T-helper 17 cell (primary cell): ENCODE measurements around the gene CDH4. TPM values are rescaled to one million over a fixed set of nuclear protein-coding genes. Genes with fewer than 3 reads are reported as not detected.

Experiments used
- ATAC-seq: fragments of 150-1000 bp; cut with Tn5 transposase; 2 replicates; pipeline ENCODE4 v1.10.0; 2021; ENCODE audit warnings: mild to moderate bottlenecking, moderate library complexity
- DNase-seq, 3 donors: peaks; one replicate each; pipeline versions ENCODE4 v3.0.0 to v3.0.0-alpha.2; 2020 to 2021
- H3K9me3 ChIP-seq: one replicate; pipeline ENCODE4 v1.7.0; 2013; ENCODE audit warnings: low read length, mild to moderate bottlenecking; ENCODE audit not compliant: control insufficient read depth, poor library complexity, severe bottlenecking
- H3K27ac Mint-ChIP-seq: one replicate; pipeline ENCODE4 v1.8.0; 2022; ENCODE audit warnings: mild to moderate bottlenecking, moderate library complexity, mixed read lengths
- H3K27me3 Mint-ChIP-seq: one replicate; pipeline ENCODE4 v1.8.0; 2022; ENCODE audit warnings: mixed read lengths
- H3K36me3 Mint-ChIP-seq: one replicate; pipeline ENCODE4 v1.8.0; 2022; ENCODE audit warnings: low read depth, mixed read lengths
- H3K4me1 Mint-ChIP-seq: one replicate; pipeline ENCODE4 v1.8.0; 2022; ENCODE audit warnings: mild to moderate bottlenecking, mixed read lengths
- H3K4me3 Mint-ChIP-seq: one replicate; pipeline ENCODE4 v1.8.0; 2022; ENCODE audit warnings: mild to moderate bottlenecking, moderate library complexity, mixed read lengths
- total RNA-seq, 4 donors: library from RNA in 2 of 4; stranded (reverse) in 2 of 4; gene quantifications; one replicate each; pipeline ENCODE4 v1.2.3 and lab custom pipeline; 2022 to 2026

CDH4 gene
- total RNA-seq, 2 donors from 2014 or later: 0.55 to 0.67 TPM

DNA sequence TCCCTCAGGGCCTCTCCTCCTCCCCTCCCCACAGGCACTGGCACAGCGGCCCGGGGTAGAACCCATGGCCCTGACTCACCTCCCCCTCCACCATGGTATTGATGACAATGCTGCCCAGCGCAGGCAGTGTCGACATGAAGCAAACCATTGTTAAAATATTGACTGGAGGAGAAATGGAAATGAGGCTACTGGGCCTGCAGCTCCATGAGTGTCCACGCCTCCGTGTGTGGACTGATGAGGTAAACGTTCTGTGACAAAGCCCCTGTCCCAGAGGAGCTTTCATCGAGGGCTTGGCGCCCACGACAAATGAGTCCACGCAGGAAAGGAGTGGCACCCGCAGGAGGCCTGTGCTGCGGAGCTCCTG is 410.9 kb downstream of the CDH4 start:
- H3K27me3 Mint-ChIP-seq: peaks cover 5% of the 10 kb centered on the region
- H3K4me3 Mint-ChIP-seq: no peak overlapping the region
- ATAC-seq: no peak
- no peak overlapping the region for H3K27ac Mint-ChIP-seq
- DNase-seq: no peak
- no peaks in the 10 kb centered on the region for H3K9me3 ChIP-seq
- peaks cover 2% of the 10 kb centered on the region for H3K4me1 Mint-ChIP-seq
- no peaks in the 10 kb centered on the region for H3K36me3 Mint-ChIP-seq

DNA sequence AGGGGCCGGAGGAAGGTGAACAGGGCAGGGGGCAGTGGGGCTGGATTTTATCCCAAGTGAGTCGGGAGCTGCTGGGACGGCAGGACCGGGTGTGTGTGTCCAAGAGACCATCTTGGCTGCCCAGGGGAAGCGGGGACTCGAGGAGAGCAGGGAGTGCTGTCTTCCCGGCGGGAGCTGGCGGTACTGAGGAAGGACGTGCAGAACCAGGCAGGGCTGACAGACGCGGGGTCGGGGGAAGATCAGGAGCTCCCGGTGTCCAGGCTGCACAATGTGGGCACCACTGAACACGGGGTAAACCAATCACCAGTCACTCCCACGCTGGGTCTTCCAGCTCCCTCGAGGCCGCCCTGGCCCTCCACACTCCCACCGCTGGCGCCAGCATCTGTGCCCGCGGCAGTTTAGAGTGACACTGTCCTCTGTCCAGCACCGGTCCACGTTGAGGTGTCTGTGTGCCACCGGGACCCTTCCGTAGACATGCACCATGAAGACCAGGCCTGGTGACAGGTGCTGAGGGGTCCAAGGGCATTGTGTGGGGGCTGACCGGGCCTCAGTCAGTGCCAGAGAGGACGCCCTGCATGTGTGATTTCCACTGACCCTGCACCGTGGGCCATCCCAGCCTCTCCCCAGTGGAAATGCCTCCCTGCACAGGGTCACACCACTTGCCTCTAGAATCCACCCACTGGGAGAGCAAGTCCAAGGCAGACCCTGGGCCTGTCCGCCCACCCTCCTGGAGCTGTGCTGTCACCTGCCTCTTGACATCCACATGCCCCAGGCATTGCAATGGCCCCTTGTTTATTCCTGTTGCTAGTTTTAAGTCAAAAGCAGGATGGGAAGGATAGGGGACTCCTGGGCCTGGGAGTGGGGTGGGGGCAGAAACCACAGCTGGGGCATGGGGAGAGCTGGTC is 411.7 kb downstream of the CDH4 start:
- H3K4me3 Mint-ChIP-seq: no peak overlapping the region
- H3K4me1 Mint-ChIP-seq: peaks cover 2% of the 10 kb centered on the region
- no peaks in the 10 kb centered on the region for H3K36me3 Mint-ChIP-seq
- no peak overlapping the region for H3K27ac Mint-ChIP-seq
- ATAC-seq: no peak
- H3K9me3 ChIP-seq: no peaks in the 10 kb centered on the region
- DNase-seq: no peak
- H3K27me3 Mint-ChIP-seq: no peaks in the 10 kb centered on the region

- no peaks in the 10 kb centered on the region for H3K27me3 Mint-ChIP-seq
- ATAC-seq (no peak), DNase-seq (no peak)
- H3K36me3 Mint-ChIP-seq: no peaks in the 10 kb centered on the region
- no peak overlapping the region for H3K4me3 Mint-ChIP-seq
- no peaks in the 10 kb centered on the region for H3K9me3 ChIP-seq
- no peak overlapping the region for H3K27ac Mint-ChIP-seq
- no peaks in the 10 kb centered on the region for H3K4me1 Mint-ChIP-seq
These were observed 412.7 kb downstream of the CDH4 start for GRCh38 chr20:61664556-61665320.

DNA sequence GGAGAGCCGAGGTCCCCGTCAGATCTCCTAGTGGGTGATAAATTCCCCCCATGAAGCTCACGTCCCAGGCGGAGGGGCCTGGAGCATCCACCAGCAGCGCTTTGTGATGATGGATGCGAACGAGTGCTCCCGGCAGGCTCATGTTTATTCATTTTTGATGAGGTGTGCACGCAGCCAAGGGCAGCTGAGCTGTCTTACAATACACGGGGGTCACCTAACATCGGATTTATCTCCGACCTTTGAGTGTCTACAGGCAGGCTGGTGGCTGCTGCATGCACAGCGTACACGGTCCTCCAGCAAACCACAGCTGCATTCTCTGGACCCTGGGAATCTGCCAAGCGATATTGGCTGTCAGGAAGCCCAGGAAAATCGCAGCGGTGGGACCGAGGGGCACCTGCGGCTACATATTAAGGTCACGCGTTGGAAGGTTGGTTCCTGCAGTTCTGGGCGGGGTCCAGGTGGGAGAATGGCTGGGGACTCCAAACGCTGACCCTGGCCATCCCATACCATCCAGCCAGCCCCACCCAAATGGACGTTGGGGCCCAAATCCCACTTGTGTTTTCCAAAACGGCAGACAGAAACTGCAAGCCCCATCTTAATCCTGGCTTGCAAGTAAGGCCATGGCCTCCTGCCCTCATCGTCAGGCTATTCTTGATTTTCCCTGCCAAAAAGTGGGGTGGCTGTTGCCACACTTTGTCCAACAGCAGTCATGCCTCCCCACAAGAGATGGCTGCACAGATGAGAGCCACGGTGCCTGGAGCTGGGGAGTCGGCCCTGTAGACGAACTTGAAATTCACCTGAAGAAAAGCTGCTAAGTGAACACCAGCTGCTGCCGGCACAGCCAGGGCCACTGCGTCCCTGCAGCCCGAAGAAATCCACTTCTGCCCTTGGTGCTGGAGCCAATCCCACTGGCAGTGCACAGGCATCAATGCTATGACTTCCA is 413.7 kb downstream of the CDH4 start:
- H3K36me3 Mint-ChIP-seq: no peaks in the 10 kb centered on the region
- no peak overlapping the region for H3K4me3 Mint-ChIP-seq
- no peaks in the 10 kb centered on the region for H3K9me3 ChIP-seq
- no peaks in the 10 kb centered on the region for H3K27me3 Mint-ChIP-seq
- ATAC-seq (no peak), DNase-seq (no peak)
- H3K4me1 Mint-ChIP-seq: no peaks in the 10 kb centered on the region
- H3K27ac Mint-ChIP-seq: no peak overlapping the region

DNA sequence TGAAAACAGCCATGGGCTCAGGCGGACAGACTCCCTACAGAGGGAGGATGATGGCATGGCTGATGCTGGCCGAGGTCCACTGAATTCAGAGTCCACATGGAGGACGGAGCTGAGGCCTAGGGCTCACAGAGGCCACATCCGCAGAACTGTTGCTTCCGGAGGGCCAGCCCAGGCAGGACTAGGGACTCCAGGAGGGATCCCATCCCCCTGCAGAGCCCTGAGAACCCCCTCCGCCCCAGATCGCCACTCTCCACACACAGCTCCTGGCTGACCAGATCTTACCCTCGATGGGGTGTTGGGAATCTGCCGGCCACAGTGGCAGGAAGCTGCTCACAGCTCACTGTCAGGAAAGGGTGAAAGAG is 414.4 kb downstream of the CDH4 start:
- Mint-ChIP-seq H3K4me1 (no peaks in the 10 kb centered on the region), H3K36me3 (no peaks in the 10 kb centered on the region), H3K4me3 (no peak overlapping the region), H3K27me3 (no peaks in the 10 kb centered on the region), H3K27ac (no peak overlapping the region)
- H3K9me3 ChIP-seq: no peaks in the 10 kb centered on the region
- ATAC-seq (no peak), DNase-seq (no peak)

DNA sequence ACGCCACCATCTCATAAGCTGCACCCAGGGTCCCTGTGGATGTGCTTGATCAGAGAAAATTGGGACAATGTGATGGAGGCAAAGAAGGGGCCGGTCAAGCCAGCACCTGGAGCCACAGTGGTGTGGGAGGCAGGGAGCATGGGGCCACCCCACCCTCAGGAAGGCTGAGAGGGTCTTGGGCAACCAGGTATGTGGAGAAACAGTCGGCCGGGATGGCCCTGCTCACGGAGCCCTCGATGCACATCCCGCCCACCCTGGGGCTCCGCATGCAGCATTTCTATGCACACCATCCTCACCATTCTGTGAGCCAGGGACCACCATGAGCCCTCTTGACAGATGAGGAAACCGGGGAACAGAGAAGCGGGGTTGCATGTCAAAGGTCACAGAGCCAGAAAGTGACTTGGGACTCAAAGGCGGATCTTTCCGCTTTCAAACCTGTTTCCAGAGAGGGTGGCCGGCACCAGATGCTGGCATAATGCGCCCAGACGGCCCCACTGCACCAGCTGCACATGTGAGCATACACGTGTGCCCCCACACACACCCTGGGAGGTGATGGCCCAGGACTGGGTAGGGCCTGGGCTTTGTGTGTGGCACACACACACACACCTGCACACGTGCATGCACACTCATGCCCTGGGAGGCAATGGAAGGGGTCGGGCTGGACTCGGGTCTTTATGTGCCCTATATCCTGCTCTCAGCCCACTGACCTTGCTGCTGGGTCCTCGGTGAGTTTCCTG is 415.2 kb downstream of the CDH4 start:
- DNase-seq: no peak
- H3K27ac Mint-ChIP-seq: no peak overlapping the region

GRCh38 chr20:61668065-61668650 is 416.1 kb downstream of the CDH4 start:
- Mint-ChIP-seq H3K36me3 (no peaks in the 10 kb centered on the region), H3K27ac (no peak overlapping the region), H3K4me3 (no peak overlapping the region), H3K4me1 (no peaks in the 10 kb centered on the region), H3K27me3 (no peaks in the 10 kb centered on the region)
- ATAC-seq (no peak), DNase-seq (no peak)
- no peaks in the 10 kb centered on the region for H3K9me3 ChIP-seq

More for the DNA sequence above, 415.2 kb downstream of the CDH4 start:
- no peaks in the 10 kb centered on the region for H3K9me3 ChIP-seq
- Mint-ChIP-seq H3K27me3 (no peaks in the 10 kb centered on the region), H3K4me1 (no peaks in the 10 kb centered on the region), H3K36me3 (no peaks in the 10 kb centered on the region), H3K4me3 (no peak overlapping the region)
- ATAC-seq: no peak

GRCh38 chr20:61668771-61669503 is 416.9 kb downstream of the CDH4 start:
- H3K4me3 Mint-ChIP-seq: no peak overlapping the region
- no peaks in the 10 kb centered on the region for H3K36me3 Mint-ChIP-seq
- DNase-seq (no peak), ATAC-seq (no peak)
- H3K27me3 Mint-ChIP-seq: no peaks in the 10 kb centered on the region
- no peak overlapping the region for H3K27ac Mint-ChIP-seq
- no peaks in the 10 kb centered on the region for H3K9me3 ChIP-seq
- H3K4me1 Mint-ChIP-seq: no peaks in the 10 kb centered on the region

- ATAC-seq: no peak
- no peaks in the 10 kb centered on the region for H3K9me3 ChIP-seq
- Mint-ChIP-seq H3K36me3 (no peaks in the 10 kb centered on the region), H3K4me3 (no peak overlapping the region), H3K4me1 (no peaks in the 10 kb centered on the region), H3K27ac (no peak overlapping the region), H3K27me3 (no peaks in the 10 kb centered on the region)
- DNase-seq: no peak
These were observed 418.2 kb downstream of the CDH4 start for GRCh38 chr20:61670274-61670673.

DNA sequence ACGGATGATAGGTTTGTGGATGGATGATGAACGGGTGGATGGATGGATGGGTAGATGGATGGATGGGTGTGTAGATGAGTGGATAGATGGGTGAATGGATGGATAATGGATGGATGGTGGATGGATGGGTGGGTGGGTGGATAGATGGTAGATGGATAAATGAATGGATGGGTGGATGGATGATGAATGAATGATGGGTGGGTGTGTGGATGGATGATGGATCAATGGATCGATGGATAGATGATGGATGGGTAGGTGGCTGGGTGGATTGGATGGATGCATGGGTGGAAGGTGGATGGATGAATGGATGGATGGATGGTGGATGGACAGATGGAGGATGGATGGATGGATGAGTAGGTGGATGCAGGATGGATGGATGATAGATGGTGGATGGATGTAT is 419.5 kb downstream of the CDH4 start:
- DNase-seq: no peak
- no peak overlapping the region for H3K27ac Mint-ChIP-seq
- no peaks in the 10 kb centered on the region for H3K4me1 Mint-ChIP-seq
- no peaks in the 10 kb centered on the region for H3K27me3 Mint-ChIP-seq
- H3K9me3 ChIP-seq: no peaks in the 10 kb centered on the region
- ATAC-seq: no peak
- H3K4me3 Mint-ChIP-seq: no peak overlapping the region
- H3K36me3 Mint-ChIP-seq: no peaks in the 10 kb centered on the region

- Mint-ChIP-seq H3K4me1 (no peaks in the 10 kb centered on the region), H3K27me3 (no peaks in the 10 kb centered on the region), H3K36me3 (no peaks in the 10 kb centered on the region), H3K27ac (no peak overlapping the region), H3K4me3 (no peak overlapping the region)
- DNase-seq (no peak), ATAC-seq (no peak)
- no peaks in the 10 kb centered on the region for H3K9me3 ChIP-seq
These were observed 421.2 kb downstream of the CDH4 start for GRCh38 chr20:61673152-61673847.
